ENCODE data around the gene MZT1.
"Not testable (repeated sequence)": the region's sequence is repeated elsewhere in the genome, so short reads cannot be mapped to it uniquely, and the experiment has no call there.

The MZT1 gene, protein sequence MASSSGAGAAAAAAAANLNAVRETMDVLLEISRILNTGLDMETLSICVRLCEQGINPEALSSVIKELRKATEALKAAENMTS

GRCh38 chr13:72727417-72728289 is at the start of gene MZT1, which contains the start of gene BORA:
Gene MZT1 (minus strand): TSS chr13:72727629. CDS start chr13:72727602, 27 bp downstream.
Gene BORA (plus strand): TSS chr13:72727923. CDS start chr13:72728941, 1,018 bp downstream.
- peak; percentile 94 for DNase-seq (ENCODE audit: low spot score)

- DNase-seq (ENCODE audit: low spot score) = no peak
Observed at GRCh38 chr13:72774019-72774418, 46.6 kb upstream of the MZT1 start.

GRCh38 chr13:72763411-72763810 is 36.0 kb upstream of the MZT1 start:
- DNase-seq (ENCODE audit: low spot score) = no peak

DNA sequence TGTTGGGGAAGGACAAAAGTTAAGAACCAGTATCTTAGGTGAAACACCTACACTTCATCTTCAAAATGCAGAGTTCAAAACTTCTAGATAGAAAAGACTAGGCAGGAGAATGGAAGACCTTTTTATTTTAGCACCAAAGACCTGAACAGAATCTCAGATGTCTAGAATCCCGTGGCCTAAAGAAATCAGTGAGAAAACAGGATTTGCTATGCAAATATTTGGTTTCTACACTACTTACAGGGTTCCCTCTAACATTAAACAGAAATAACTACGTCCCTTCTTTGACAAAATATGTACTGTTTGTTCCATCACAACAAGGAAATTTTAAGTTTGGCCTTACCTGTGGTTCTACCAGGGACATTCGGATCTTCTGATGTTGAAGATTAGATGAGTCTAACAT is 32.8 kb upstream of the MZT1 start:
- DNase-seq (ENCODE audit: low spot score) = no peak

DNA sequence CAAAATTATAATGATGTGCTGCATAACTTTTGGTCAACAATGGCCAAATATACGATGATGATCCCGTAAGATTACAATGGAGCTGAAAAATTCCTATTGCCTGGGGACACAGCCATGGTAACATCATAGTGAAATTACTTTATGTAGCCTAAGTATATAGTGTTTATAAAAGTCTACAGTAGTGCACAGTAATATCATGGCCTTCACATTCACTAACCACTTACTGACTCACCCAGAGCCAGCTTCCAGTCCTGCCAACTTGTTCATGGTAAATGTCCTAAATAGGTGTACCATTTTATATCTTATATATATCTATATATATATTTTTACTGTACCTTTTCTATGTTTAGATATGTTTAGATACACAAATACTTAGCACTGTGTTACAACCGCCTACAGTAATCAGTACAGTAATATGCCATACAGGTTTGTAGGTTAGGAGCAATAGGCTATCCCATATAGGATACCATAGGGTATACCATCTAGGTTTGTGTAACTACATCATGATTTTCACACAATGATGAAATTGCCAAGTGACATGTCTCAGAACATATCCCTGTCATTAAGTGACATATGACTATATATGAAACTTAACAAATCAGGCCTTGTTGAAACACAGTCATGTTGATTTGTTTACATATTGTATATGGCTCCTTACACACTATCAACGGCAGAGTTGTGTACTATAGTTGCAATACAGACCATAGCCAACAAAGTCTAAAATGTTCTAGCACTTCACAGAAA is 30.5 kb upstream of the MZT1 start:
- no peak for DNase-seq (ENCODE audit: low spot score)

GRCh38 chr13:72754111-72754510 is 26.7 kb upstream of the MZT1 start:
- no peak for DNase-seq (ENCODE audit: low spot score)

- DNase-seq (ENCODE audit: low spot score) = no peak
Observed at GRCh38 chr13:72751220-72751619, 23.8 kb upstream of the MZT1 start.

DNA sequence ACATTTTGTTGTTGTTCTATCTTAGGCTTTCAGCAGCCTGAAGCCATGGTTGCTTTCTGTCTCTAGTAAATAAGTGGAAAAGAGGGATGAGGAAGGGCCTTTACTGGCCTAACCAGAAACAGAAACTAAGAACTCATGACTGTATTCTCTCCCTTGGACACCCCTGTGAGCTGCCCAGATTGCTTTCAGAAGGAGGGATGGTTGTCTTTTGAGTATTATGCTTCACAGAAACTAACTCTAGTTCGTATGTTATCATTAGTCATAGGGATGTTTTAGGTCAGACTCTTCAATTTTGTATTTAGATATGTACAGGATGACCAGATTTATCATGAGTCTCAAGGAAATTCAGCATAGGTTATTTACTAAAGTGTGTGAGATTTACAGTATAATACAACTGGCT is 17.8 kb upstream of the MZT1 start:
- no peak for DNase-seq (ENCODE audit: low spot score)

- no peak for DNase-seq (ENCODE audit: low spot score)
Observed at GRCh38 chr13:72740015-72740414, 12.6 kb upstream of the MZT1 start.

DNA sequence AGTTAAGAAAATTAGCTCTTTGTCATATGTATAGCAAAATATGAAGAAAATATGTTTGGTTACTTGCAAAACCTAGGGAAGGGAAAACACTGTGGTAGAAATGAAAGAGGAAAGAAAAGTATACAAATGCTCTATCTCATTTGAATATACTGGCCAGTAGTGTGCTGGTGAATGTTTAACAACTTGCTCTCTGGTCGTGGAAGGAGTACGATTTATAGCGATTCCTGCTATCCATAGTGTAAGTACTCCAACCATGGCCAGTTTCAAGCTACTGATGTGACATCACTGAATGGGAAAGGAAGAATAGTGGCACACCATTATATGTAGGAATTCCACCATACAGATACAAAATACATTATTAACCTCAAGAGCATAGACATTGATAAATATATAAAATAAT is 9.6 kb upstream of the MZT1 start:
- DNase-seq (ENCODE audit: low spot score) = no peak

DNA sequence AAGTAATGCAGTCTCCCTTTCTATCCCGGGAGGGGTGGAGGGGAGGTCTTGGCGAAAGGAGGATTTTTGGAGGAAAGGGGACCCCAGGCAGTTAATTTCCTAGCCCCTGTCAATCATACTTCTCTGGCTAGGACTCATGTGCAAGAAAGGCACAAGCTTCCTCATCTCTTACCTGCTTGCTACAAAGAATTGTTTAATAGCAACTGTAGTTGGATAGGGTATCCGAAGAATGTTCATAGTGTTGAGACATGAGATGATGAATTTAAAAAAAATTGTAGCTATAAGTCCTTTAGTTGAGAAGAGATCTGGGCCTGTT is 819 bp upstream of the MZT1 start:
- DNase-seq (ENCODE audit: low spot score) = no peak

GRCh38 chr13:72726726-72727416 is 558 bp downstream of the MZT1 start:
- DNase-seq (ENCODE audit: low spot score) = no peak

DNA sequence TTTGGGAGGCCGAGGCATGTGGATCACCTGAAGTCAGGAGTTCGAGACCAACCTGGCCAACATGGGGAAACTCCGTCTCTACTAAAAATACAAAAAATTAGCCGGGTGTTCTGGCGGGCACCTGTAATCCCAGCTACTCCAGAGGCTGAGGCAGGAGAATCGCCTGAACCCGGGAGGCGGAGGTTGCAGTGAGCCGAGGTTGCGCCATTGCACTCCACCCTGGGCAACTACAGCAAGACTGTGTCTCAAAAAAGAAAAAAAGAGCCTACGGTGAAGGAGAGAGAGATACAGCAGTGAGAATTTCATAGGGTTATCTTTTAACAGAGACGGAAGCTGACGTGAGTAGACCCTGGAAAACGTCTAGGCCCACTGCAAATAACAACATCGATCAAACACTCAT is 1.2 kb downstream of the MZT1 start:
- DNase-seq (ENCODE audit: low spot score) = not testable (repeated sequence)

GRCh38 chr13:72716776-72717175 is 10.7 kb downstream of the MZT1 start:
- no peak for DNase-seq (ENCODE audit: low spot score)

- DNase-seq (ENCODE audit: low spot score) = no peak
Observed at GRCh38 chr13:72700509-72700908, 26.9 kb downstream of the MZT1 start.

GRCh38 chr13:72698164-72698563 is 29.3 kb downstream of the MZT1 start:
- no peak for DNase-seq (ENCODE audit: low spot score)

DNA sequence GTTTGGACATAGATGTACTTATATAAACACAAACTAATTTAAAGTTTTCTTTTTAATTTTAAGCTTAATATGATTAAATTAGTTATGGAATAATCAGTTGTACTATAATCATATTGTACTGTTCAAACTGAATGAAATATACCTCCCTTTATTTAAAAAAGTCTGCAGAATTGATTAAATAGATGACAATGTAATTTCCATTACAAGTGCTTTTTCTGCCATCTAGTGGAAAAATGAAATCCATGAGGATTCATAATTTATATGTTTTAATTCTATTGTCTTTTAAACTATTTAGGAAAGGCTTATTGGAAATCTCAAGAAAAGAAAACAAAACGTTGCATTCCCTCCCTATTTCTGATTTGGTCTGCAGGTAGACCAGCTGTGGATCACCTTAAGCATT is 30.9 kb downstream of the MZT1 start:
- DNase-seq (ENCODE audit: low spot score) = no peak

DNA sequence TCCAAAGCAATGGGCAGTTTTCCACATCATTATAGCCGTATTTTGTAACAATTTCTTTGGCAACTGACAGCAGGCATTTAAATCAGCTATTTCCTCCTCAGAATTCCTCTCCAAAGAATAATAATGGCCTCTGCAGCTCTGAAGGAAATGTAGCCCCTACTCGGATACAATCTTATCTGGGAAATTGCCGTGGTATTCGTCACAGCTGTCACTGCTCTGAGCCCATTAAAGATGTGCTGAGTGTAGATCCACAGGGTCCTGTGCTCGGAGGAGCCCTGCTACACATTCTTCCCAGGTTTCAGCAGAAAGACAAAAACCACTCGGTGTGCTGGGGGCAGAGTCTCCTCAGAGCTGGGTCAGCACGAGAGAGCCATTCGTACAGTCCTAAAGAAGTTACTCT is 33.1 kb downstream of the MZT1 start:
- no peak for DNase-seq (ENCODE audit: low spot score)

DNA sequence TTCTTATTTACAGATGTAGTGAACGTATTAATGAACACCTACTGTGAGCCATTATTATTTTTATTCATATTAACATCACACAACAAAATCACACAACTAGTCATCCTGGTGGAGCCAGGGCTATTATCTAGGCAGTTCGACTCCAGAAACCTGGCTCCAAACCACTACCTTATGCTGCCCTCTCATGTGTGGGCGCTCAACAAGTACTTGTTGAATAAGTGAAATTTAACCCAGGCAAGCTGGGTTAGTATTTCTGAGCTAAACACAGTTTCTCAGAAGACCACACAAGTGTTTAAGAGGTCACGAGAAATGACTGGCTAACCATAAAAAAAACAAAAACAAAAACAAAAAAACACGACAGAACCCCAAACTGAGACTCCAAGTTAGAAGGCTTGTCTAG is 33.6 kb downstream of the MZT1 start:
- no peak for DNase-seq (ENCODE audit: low spot score)

- no peak for DNase-seq (ENCODE audit: low spot score)
Observed at GRCh38 chr13:72692884-72693514, 34.4 kb downstream of the MZT1 start.

GRCh38 chr13:72689181-72689696 is 38.2 kb downstream of the MZT1 start:
- no peak for DNase-seq (ENCODE audit: low spot score)

GRCh38 chr13:72686766-72687165 is 40.7 kb downstream of the MZT1 start:
- no peak for DNase-seq (ENCODE audit: low spot score)

All from putamen (tissue), 1 donor.